ENCODE data around the gene PGBD2. TPM values are rescaled to one million over a fixed set of nuclear protein-coding genes. Genes with fewer than 3 reads are reported as not detected.
A peak's percentile ranks its signal among the peaks of the same experiment; 100 is the strongest.
"Not testable (repeated sequence)": the region's sequence is repeated elsewhere in the genome, so short reads cannot be mapped to it uniquely, and the experiment has no call there.

PGBD2 gene
- total and polyA plus RNA-seq, 10 of the 15 experiments (the other 5 are each of a cell fraction or from before 2014, with no cell fraction given): 4.0 to 10.3 (median 4.5) TPM

DNA sequence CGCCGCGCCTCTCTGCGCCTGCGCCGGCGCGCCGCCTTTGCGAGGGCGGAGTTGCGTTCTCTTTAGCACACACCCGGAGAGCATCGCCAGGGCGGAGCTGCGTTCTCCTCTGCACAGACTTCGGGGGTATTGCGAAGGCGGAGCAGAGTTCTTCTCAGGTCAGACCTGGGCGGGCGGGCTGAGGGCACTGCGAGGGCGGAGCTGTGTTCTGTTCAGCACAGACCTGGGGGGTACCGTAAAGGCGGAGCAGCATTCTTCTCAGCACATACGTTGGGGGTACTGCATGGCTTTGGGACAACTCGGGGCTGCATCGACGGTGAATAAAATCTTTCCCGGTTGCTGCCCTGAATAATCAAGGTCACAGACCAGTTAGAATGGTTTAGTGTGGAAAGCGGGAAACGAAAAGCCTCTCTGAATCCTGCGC is 39.0 kb downstream of the PGBD2 start:
- H3K27ac ChIP-seq (ENCODE audit: control insufficient read depth, insufficient read depth); DNase-seq (ENCODE audit: low read depth, low spot score); H3K4me1 ChIP-seq (ENCODE audit: control insufficient read depth, insufficient read depth, low read length); H3K36me3 ChIP-seq (ENCODE audit: control insufficient read depth in 2 of 2, insufficient read depth in 2 of 2, low read length in 1 of 2); H3K79me2 ChIP-seq (ENCODE audit: control insufficient read depth, insufficient read depth, low read length); intact Hi-C loops (cut with micrococcal nuclease; ENCODE audit: unreplicated experiment); CTCF ChIA-PET; ATAC-seq; H2AFZ ChIP-seq (ENCODE audit: control insufficient read depth, low read depth, low read length); H3K9ac ChIP-seq (ENCODE audit: control insufficient read depth, insufficient read depth, low read length); in situ Hi-C loops (cut with MboI); H3K9me3 ChIP-seq (replicated peaks; ENCODE audit: control insufficient read depth, insufficient read depth, low read length); POLR2A ChIA-PET; FAIRE-seq; RAD21 ChIA-PET (ENCODE audit: unreplicated experiment); SMC1A ChIA-PET (ENCODE audit: uncharacterized antibody, unreplicated experiment); H3K27me3 ChIP-seq (replicated peaks in 1 of 2; ENCODE audit: control insufficient read depth in 2 of 2, insufficient read depth in 2 of 2, low read length in 1 of 2); BruUV-seq (replicated peaks); H3K4me3 ChIP-seq; H3K4me2 ChIP-seq (ENCODE audit: control insufficient read depth, insufficient read depth); H4K20me1 ChIP-seq (ENCODE audit: control insufficient read depth, insufficient read depth): not testable (repeated sequence)
- 96% methylated on average over 9 of the region's 33 CpGs for WGBS (ENCODE audit: insufficient coverage, insufficient replicate concordance, low lambda C conversion rate, missing lambda C conversion rate)

DNA sequence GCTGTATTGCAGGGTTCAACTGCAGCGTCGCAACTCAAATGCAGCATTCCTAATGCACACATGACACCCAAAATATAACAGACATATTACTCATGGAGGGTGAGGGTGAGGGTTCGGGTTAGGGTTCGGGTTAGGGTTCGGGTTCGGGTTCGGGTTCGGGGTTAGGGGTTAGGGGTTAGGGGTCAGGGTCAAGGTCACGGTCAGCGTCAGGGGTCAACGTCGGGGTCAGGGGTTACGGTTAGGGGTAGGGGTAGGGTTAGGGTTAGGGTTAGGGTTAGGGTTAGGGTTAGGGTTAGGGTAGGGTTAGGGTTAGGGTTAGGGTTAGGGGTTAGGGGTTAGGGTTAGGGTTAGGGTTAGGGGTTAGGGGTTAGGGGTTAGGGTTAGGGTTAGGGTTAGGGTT is 39.4 kb downstream of the PGBD2 start:
- RAD21 ChIA-PET (ENCODE audit: unreplicated experiment); H3K79me2 ChIP-seq (ENCODE audit: control insufficient read depth, insufficient read depth, low read length); H3K9me3 ChIP-seq (replicated peaks; ENCODE audit: control insufficient read depth, insufficient read depth, low read length); H3K4me2 ChIP-seq (ENCODE audit: control insufficient read depth, insufficient read depth); H3K4me3 ChIP-seq; ATAC-seq; H4K20me1 ChIP-seq (ENCODE audit: control insufficient read depth, insufficient read depth); H2AFZ ChIP-seq (ENCODE audit: control insufficient read depth, low read depth, low read length); H3K4me1 ChIP-seq (ENCODE audit: control insufficient read depth, insufficient read depth, low read length); H3K27me3 ChIP-seq (replicated peaks in 1 of 2; ENCODE audit: control insufficient read depth in 2 of 2, insufficient read depth in 2 of 2, low read length in 1 of 2); SMC1A ChIA-PET (ENCODE audit: uncharacterized antibody, unreplicated experiment); CTCF ChIA-PET; POLR2A ChIA-PET; H3K9ac ChIP-seq (ENCODE audit: control insufficient read depth, insufficient read depth, low read length); H3K36me3 ChIP-seq (ENCODE audit: control insufficient read depth in 2 of 2, insufficient read depth in 2 of 2, low read length in 1 of 2); BruUV-seq (replicated peaks); in situ Hi-C loops (cut with MboI); H3K27ac ChIP-seq (ENCODE audit: control insufficient read depth, insufficient read depth); intact Hi-C loops (cut with micrococcal nuclease; ENCODE audit: unreplicated experiment): not testable (repeated sequence)
- TF ChIP-seq NR2F1 (conservative IDR thresholded peaks at IDR 0.05): 0 out of 2 replicates have a peak, but pooled peaks have one; percentile 17
- TF ChIP-seq NR2C1 (IDR thresholded peaks at IDR 0.05): 0 out of 2 replicates have a peak, but pooled peaks have one; percentile 13
- WGBS (ENCODE audit: insufficient coverage, insufficient replicate concordance, low lambda C conversion rate, missing lambda C conversion rate): 93% methylated on average over 13 of the region's 13 CpGs
- DNase-seq (ENCODE audit: low read depth, low spot score) (peak; percentile 47), FAIRE-seq (peak; percentile 83)

DNA sequence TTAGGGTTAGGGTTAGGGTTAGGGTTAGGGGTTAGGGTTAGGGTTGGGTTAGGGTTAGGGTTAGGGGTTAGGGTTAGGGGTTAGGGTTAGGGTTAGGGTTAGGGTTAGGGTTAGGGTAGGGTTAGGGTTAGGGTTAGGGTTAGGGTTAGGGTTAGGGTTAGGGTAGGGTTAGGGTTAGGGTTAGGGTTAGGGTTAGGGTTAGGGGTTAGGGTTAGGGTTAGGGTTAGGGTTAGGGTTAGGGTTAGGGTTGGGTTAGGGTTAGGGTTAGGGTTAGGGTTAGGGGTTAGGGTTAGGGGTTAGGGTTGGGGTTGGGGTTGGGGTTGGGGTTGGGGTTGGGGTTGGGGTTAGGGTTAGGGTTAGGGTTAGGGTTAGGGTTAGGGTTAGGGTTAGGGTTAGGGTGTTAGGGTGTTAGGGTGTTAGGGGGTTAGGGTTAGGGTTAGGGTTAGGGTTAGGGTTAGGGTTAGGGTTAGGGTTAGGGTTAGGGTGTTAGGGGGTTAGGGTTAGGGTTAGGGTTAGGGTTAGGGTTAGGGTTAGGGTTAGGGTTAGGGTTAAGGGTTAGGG is 39.9 kb downstream of the PGBD2 start:
- H3K4me2 ChIP-seq (ENCODE audit: control insufficient read depth, insufficient read depth); intact Hi-C loops (cut with micrococcal nuclease; ENCODE audit: unreplicated experiment); H3K4me3 ChIP-seq; POLR2A ChIA-PET; H3K27ac ChIP-seq (ENCODE audit: control insufficient read depth, insufficient read depth); DNase-seq (ENCODE audit: low read depth, low spot score); BruUV-seq (replicated peaks); H3K79me2 ChIP-seq (ENCODE audit: control insufficient read depth, insufficient read depth, low read length); H2AFZ ChIP-seq (ENCODE audit: control insufficient read depth, low read depth, low read length); RAD21 ChIA-PET (ENCODE audit: unreplicated experiment); CTCF ChIA-PET; H4K20me1 ChIP-seq (ENCODE audit: control insufficient read depth, insufficient read depth); H3K27me3 ChIP-seq (replicated peaks in 1 of 2; ENCODE audit: control insufficient read depth in 2 of 2, insufficient read depth in 2 of 2, low read length in 1 of 2); in situ Hi-C loops (cut with MboI); H3K4me1 ChIP-seq (ENCODE audit: control insufficient read depth, insufficient read depth, low read length); SMC1A ChIA-PET (ENCODE audit: uncharacterized antibody, unreplicated experiment); H3K9me3 ChIP-seq (replicated peaks; ENCODE audit: control insufficient read depth, insufficient read depth, low read length); FAIRE-seq; H3K36me3 ChIP-seq (ENCODE audit: control insufficient read depth in 2 of 2, insufficient read depth in 2 of 2, low read length in 1 of 2); H3K9ac ChIP-seq (ENCODE audit: control insufficient read depth, insufficient read depth, low read length): not testable (repeated sequence)
- ATAC-seq: peak; percentile 32; the same call in 2 of the 3 replicates
